IPS-20b (cell line): Measurements from ENCODE around the gene FXYD4.
A peak's percentile ranks its signal among the peaks of the same experiment; 100 is the strongest.
"Not testable (repeated sequence)": the region's sequence is repeated elsewhere in the genome, so short reads cannot be mapped to it uniquely, and the experiment has no call there.

Experiments
- H3K27ac ChIP-seq: one replicate; pipeline ENCODE4 v1.5.1; 2013; ENCODE audit warnings: low read length
- H3K27me3 ChIP-seq: 2 replicates; pipeline ENCODE4 v1.6.1; 2013; ENCODE audit warnings: mild to moderate bottlenecking, low read length, inconsistent platforms; ENCODE audit not compliant: insufficient read depth
- H3K36me3 ChIP-seq: 2 replicates; pipeline ENCODE4 v1.6.1; 2013; ENCODE audit warnings: low read depth, mild to moderate bottlenecking, inconsistent platforms, low read length, moderate library complexity; ENCODE audit not compliant: insufficient read depth
- H3K4me1 ChIP-seq: 2 replicates; pipeline ENCODE4 v1.6.1; 2013; ENCODE audit warnings: mild to moderate bottlenecking, control low read depth, inconsistent platforms, low read length, moderate library complexity; ENCODE audit not compliant: insufficient read depth
- H3K4me3 ChIP-seq: 2 replicates; pipeline ENCODE4 v1.5.1; 2013; ENCODE audit warnings: mild to moderate bottlenecking, low read length, inconsistent platforms
- H3K9ac ChIP-seq: 2 replicates; pipeline ENCODE4 v1.6.1; 2013; ENCODE audit warnings: low read depth, mild to moderate bottlenecking, inconsistent platforms, low read length, moderate library complexity
- H3K9me3 ChIP-seq: 2 replicates; pipeline ENCODE4 v1.6.1; 2013; ENCODE audit warnings: mild to moderate bottlenecking, low read depth, low read length, inconsistent platforms; ENCODE audit not compliant: insufficient read depth

The FXYD4 gene

DNA sequence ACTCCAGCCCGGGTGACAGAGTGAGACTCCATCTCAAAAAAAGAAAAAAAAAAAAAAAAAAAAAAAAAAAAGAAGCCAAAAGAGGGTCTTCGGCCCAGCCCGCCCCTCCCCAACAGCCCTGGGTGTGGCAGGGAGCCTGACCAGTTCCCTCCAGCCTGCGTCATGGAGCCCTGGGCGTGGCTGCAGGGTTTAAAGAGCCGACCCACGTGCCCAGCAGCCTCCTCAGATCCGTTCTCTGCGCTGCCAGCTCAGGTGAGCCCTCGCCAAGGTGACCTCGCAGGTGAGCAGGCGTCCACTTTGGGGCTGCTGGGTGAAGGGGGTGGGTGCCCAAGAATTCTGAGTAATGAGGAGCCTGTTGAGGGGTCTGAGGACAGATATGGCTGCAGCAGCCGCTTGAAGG, at the start of gene FXYD4:
TSS of gene FXYD4 (plus strand) at position 219 of the 400 bp plus-strand sequence. CDS start 2,111 bp downstream, outside the sequence.
- Histone ChIP-seq H3K27ac (no peak within 1 kb of the TSS), H3K27me3 (no peaks in the 10 kb centered on the region), H3K9ac (no peak within 1 kb of the TSS), H3K4me3 (no peak within 1 kb of the TSS), H3K4me1 (peaks cover 6% of the 10 kb centered on the region; the same call in 1 of the 2 replicates), H3K36me3 (no peaks in the 10 kb centered on the region), H3K9me3 (no peaks in the 10 kb centered on the region)

DNA sequence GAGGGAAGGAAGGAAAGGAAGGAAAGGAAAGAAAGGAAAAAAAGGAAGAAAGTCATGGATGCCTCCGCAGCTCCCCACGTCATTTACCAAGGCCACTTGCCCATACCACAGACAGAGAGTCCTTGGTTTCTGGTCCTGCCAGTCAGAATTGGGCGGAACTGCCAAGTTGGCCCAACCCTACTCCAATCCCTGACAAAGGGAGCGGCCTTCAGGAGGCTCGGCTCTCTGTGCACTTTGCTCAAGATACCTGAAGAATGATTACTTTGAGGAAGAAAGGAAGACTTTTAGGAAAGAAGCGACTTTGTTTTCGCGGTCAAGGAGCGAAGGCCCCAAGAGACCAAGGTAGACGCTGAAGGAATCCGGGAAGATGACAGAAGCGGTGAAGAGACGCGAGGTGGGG, 49.1 kb upstream of the FXYD4 start:
- no peaks in the 10 kb centered on the region; the same call in 1 of the 2 replicates for H3K4me1 ChIP-seq
- no peak overlapping the region for H3K9ac ChIP-seq
- H3K4me3 ChIP-seq: peak overlapping the region; percentile 71
- H3K36me3 ChIP-seq: no peaks in the 10 kb centered on the region
- H3K27me3 ChIP-seq: no peaks in the 10 kb centered on the region
- no peak overlapping the region for H3K27ac ChIP-seq
- H3K9me3 ChIP-seq: no peaks in the 10 kb centered on the region

- H3K9ac ChIP-seq: peak overlapping the region; percentile 49; the same call in 1 of the 2 replicates
- no peak overlapping the region for H3K27ac ChIP-seq
- no peaks in the 10 kb centered on the region for H3K36me3 ChIP-seq
- H3K4me3 ChIP-seq: peak overlapping the region; percentile 71
- H3K27me3 ChIP-seq: no peaks in the 10 kb centered on the region
- no peaks in the 10 kb centered on the region; the same call in 1 of the 2 replicates for H3K4me1 ChIP-seq
- H3K9me3 ChIP-seq: no peaks in the 10 kb centered on the region
These were observed 48.7 kb upstream of the FXYD4 start for GRCh38 chr10:43322769-43323168.

GRCh38 chr10:43323245-43323644, 48.2 kb upstream of the FXYD4 start:
- Histone ChIP-seq H3K4me3 (peak overlapping the region; percentile 71), H3K4me1 (no peaks in the 10 kb centered on the region; the same call in 1 of the 2 replicates), H3K36me3 (no peaks in the 10 kb centered on the region), H3K27me3 (no peaks in the 10 kb centered on the region), H3K27ac (no peak overlapping the region), H3K9me3 (no peaks in the 10 kb centered on the region), H3K9ac (peak overlapping the region; percentile 49; the same call in 1 of the 2 replicates)

DNA sequence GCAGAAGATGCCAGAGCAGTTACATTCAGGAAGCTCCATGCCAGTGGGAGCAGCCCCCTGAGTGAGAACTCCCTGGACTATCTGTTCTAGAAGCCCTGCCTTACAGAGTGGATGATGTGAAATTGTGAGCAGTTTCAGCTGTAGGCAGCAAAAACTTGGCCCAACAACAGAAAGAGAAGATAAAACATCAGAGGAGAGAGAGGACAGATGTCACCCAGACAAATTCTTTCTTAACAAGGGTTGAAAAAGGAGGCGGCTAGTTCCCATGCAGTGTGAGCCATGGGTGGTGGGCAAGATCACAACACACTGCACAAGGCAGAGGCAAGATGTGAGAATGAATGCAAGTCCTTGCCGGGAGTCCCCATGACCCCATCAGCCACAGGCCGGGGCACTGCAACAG, 46.6 kb upstream of the FXYD4 start:
- Histone ChIP-seq H3K9ac (no peak overlapping the region), H3K9me3 (no peaks in the 10 kb centered on the region), H3K27me3 (no peaks in the 10 kb centered on the region), H3K4me1 (no peaks in the 10 kb centered on the region; the same call in 1 of the 2 replicates), H3K36me3 (no peaks in the 10 kb centered on the region), H3K27ac (no peak overlapping the region), H3K4me3 (no peak overlapping the region)

DNA sequence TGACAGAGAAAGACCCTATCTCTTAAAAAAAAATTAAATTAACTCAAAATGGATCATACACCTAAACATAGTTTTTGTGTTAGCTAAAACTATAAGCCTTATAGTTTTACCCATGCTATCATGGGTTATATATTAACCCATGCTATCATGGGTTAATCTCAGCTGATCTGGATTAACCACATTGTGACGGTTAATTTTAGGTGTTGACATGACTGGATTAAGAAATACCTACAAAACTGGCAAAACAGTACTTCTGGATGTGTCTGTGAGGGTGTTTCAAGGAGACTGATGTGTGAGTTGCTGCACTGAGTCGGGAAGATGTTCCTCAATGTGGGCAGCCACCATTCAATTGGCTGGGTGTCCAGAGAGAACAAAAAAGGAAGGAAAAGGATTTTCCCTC, 44.3 kb upstream of the FXYD4 start:
- Histone ChIP-seq H3K9me3 (no peaks in the 10 kb centered on the region), H3K36me3 (no peaks in the 10 kb centered on the region), H3K27ac (no peak overlapping the region), H3K9ac (no peak overlapping the region), H3K4me1 (no peaks in the 10 kb centered on the region; the same call in 1 of the 2 replicates), H3K27me3 (no peaks in the 10 kb centered on the region), H3K4me3 (no peak overlapping the region)

- Histone ChIP-seq H3K36me3 (no peaks in the 10 kb centered on the region), H3K4me1 (no peaks in the 10 kb centered on the region), H3K9ac (no peak overlapping the region), H3K9me3 (no peaks in the 10 kb centered on the region), H3K27ac (no peak overlapping the region), H3K27me3 (no peaks in the 10 kb centered on the region), H3K4me3 (no peak overlapping the region)
These were observed 43.5 kb upstream of the FXYD4 start for GRCh38 chr10:43327986-43328385.

GRCh38 chr10:43328810-43329209, 42.6 kb upstream of the FXYD4 start:
- H3K9ac ChIP-seq, H3K27ac ChIP-seq, H3K9me3 ChIP-seq, H3K27me3 ChIP-seq, H3K4me3 ChIP-seq, H3K4me1 ChIP-seq, H3K36me3 ChIP-seq: not testable (repeated sequence)

DNA sequence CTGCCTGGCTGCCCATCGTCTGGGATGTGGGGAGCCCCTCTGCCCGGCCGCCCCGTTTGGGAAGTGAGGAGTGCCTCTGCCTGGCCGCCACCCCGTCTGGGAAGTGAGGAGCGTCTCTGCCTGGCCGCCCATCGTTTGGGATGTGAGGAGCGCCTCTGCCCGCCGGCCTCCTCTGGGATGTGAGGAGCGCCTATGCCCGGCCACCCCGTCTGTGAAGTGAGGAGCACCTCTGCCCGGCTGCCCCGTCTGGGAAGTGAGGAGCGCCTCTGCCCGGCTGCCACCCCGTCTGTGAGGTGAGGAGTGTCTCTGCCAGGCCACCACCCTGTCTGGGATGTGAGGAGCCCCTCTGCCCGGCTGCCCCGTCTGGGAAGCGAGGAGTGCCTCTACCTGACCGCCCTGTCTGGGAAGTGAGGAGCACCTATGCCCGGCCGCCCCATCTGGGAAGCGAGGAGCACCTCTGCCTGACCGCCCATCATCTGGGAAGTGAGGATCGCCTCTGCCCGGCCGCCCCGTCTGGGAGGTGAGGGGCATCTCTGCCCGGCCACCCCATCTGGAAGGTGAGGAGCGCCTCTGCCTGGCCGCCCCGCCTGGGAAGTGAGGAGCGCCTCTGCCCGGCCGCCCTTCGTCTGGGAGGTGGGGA, 42.1 kb upstream of the FXYD4 start:
- H3K27ac ChIP-seq, H3K27me3 ChIP-seq, H3K9me3 ChIP-seq, H3K4me1 ChIP-seq, H3K36me3 ChIP-seq, H3K4me3 ChIP-seq, H3K9ac ChIP-seq: not testable (repeated sequence)

GRCh38 chr10:43330049-43330823, 41.2 kb upstream of the FXYD4 start:
- H3K9me3 ChIP-seq, H3K4me3 ChIP-seq, H3K9ac ChIP-seq, H3K4me1 ChIP-seq, H3K36me3 ChIP-seq, H3K27me3 ChIP-seq, H3K27ac ChIP-seq: not testable (repeated sequence)

DNA sequence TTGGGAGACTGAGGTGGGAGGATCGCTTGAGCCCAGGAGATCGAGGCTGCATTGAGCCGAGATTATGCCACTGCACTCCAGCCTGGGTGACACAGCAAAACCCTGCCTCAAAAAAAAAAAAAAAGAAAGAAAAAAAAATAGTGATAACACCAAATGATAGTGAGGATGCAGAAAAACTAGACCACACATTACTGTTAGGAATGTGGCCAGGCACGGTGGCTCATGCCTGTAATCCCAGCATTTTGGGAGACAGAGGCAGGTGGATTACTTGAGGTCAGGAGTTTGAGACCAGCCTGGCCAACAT, 40.7 kb upstream of the FXYD4 start:
- H3K9me3 ChIP-seq, H3K36me3 ChIP-seq, H3K4me3 ChIP-seq, H3K27ac ChIP-seq, H3K27me3 ChIP-seq, H3K9ac ChIP-seq, H3K4me1 ChIP-seq: not testable (repeated sequence)

DNA sequence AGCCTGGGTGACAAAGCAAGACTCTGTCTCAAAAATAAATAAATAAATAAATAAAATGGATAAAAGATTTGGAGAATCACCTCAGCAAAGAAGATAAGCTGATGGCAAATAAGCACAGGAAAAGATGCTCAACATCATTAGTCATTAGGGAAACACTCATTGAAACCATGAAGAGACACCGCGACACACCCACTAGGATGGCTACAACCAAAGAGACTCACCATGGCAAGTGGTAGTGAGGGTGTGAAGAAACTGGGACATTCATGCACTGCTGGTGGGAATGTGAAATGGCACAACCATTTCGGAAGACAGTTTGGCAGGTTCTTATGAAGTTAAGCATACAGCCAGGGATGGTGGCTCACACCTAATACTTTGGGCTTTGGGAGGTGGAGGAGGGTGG, 37.8 kb upstream of the FXYD4 start:
- Histone ChIP-seq H3K27ac (no peak overlapping the region), H3K4me3 (no peak overlapping the region), H3K9me3 (no peaks in the 10 kb centered on the region), H3K36me3 (no peaks in the 10 kb centered on the region), H3K27me3 (peaks cover 6% of the 10 kb centered on the region; the same call in 1 of the 2 replicates), H3K9ac (no peak overlapping the region), H3K4me1 (peaks cover 7% of the 10 kb centered on the region)
